ENCODE results near the gene TSEN15. TPM values are rescaled to one million over a fixed set of nuclear protein-coding genes. Genes with fewer than 3 reads are reported as not detected.

Gene TSEN15
- total RNA-seq (2014; rRNA removed; shearing (Covaris generic)) = 59.8 and 81.1 TPM in 2 replicates
- polyA plus RNA-seq (2015; cell fraction: cytosol; rRNA removed) = 105 and 111 TPM in 2 replicates
- 55.0 and 55.1 TPM in 2 replicates for polyA plus RNA-seq (2015; cell fraction: nucleus; rRNA removed)

DNA sequence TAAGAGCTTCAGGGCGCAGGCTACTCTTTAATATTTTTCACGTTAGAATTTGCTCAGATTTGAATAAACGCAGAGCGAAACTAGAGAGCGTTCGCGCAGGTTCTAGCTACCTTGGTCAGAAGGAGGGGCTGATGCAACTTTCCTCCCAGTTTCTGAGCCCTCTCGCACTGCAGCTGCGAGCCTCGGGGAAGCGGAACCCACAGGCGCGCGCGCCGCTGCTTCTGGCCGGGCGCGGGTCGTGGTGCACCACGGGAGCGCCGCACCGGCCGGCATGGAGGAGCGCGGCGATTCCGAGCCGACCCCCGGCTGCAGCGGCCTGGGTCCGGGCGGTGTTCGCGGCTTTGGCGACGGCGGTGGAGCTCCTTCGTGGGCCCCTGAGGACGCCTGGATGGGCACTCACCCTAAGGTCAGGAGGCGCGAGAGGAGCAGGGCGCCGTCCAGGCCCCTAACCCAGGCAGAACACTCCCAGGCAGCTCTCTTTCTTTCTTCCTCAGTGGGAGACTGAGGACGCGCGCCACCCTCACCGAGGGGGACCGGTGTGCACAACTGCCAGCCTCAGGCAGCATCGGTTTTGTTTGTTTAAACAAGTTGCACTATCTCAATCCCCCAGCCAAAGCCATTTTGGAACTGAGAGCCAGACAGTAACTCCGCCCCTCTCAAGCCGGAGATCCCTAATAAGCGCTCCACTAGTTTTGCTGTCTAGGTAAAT lies at the start of gene TSEN15:
Gene TSEN15, plus strand, starts transcription at position 246 of the 709 bp plus-strand sequence. Its CDS starts 26 bp downstream, at position 272.
- peak; percentile 80 for DNase-seq (ENCODE audit: low read depth)

DNA sequence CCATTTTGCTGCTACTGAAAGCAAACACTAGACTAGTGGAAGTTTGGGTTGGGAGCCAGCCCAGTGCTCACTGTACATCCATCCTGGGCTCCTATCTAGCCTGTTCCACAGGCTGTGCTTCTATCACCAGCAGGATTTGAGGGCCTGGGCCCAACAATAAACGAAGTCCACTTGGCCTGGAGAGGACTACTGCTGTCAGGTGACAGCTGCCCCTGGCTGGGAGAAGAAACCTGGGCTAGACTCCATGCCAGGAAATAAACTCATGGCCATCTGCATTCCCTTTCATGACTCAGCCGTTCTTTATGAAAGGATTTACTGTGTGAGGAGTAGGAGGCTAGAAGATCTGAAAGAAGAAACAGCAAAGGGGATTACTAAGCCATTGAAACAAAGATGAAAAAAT lies 49.5 kb upstream of the TSEN15 start:
- peak; percentile 97 for DNase-seq (ENCODE audit: low read depth)

DNA sequence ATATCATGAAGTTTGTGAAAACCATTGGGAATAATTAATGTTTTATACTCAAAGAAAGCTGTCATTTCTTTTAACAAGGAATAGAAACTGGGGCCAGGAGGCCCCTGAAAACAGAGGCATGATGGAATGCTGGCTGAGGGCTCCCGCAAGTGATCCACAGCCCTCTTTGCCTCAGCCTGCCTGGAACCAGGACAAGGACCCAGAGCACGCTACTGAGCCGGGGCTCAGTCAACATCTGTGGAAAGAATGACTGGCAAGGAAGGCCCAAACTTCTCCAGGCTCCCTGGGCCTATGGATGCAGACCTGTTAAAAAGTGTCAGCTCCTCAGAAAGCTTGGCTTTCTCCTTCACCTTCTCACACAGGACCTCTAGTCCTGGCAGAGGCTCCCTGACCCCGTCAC lies 46.6 kb upstream of the TSEN15 start:
- no peak for DNase-seq (ENCODE audit: low read depth)

DNA sequence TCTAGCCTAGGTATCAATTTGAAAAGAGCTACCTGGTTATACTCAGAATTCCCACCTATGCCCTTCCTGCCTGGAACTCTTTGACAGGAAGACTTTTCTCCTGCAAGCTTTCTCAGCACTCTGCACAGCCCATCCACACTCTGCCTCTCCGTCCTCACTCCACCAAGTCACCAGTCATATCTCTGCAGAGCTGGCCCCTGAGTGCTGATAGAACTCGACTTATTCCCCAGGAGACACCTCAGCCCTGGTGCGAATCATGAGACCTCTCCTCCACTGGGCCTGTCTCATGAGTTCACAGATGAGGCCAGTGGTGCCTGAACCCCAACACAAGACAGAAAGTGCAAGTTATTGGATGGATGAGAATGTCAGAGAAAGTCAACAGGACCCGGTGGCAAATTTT lies 46.0 kb upstream of the TSEN15 start:
- DNase-seq (ENCODE audit: low read depth) = no peak

DNA sequence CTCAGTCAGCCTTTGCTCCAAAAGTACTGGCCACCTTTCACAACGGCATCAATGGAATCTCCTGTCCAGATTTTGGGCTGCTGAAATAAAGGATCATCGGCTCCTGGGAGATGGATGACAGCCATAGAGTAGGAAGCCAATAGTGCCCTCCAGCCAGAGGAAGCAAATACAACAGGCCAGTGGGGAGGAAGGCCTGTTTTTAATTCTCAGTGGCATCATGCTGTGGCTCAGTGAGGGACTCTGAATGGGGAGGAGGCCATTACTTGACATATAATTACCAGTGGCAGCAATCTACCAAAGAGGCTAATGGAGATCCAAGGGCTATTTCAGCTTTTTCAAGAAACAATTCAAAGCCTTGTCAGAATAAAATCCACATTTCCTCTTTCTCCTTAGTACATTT lies 40.7 kb upstream of the TSEN15 start:
- DNase-seq (ENCODE audit: low read depth) = no peak

DNA sequence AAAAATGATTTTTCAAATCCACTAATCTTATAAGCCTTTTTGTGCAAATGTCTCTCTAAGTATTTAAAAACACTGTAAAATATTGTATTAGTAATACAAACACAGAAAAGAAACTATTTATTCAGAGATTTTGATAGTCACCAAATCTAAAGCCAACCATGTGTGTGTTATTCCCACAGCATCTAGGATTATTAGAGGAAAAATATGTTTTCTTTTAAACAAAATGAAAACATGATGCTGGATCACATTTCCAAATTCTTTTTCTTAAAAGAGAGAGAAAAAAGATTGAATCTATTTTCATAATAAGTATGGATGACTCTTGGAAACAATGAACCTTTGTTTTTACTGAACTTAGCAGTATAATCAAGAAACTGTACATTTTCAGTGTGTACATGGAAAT lies 39.3 kb upstream of the TSEN15 start:
- DNase-seq (ENCODE audit: low read depth) = no peak

DNA sequence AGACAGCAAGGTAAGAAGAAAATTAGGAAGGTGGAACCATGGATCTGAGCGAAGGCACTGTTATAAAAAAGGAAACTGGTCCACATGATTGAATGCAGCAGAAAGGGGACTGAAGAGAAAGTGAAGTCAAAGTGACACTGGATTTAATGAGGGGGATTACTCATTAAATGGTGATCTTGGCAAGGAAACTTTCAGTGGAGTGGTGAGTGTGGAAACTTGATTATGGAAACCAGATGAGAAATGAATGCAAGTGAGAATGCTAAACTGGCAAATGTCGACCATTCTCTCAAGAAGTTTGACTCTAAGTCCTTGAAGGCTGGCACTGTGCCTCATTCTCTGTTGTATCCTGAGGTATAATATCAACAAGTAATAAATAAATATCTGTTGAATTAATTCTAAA lies 37.3 kb upstream of the TSEN15 start:
- DNase-seq (ENCODE audit: low read depth) = no peak

DNA sequence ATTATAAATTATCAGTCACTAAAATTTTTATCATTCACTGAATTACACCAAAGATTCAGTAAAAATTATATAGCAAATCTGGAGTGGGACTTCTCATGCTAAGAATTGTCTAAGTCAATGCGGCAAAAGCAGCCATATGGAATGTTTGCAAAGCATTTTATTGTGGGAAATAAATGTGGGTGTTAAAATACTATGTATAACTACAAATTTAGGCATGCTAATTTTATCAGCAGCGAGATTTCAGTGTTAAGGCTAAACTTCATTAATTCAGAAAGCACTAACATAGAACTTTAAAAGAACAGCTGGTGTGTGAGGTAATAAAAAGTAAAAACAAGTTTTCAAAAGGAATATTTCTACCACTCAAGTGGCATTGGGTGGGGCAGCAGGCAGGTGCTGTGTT lies 35.4 kb upstream of the TSEN15 start:
- no peak for DNase-seq (ENCODE audit: low read depth)

DNA sequence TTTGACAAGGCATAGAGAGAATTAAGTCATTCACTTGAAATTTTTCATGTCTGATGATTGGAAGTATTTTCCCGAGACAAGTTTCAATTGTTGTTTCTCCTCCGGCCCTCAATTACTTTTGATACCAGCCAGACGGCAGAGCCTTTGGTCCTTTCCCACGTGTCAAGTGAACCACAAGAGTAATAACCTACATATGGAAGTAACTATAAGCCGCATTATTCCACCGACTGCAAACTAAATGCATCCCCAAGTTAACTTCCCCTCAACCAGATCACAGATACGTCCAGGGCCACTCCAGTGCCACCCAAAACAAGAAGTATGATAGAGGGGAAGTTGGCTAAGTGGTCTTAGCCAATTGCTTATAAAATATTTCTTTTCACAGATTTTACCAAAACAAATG lies 34.2 kb upstream of the TSEN15 start:
- no peak for DNase-seq (ENCODE audit: low read depth)

DNA sequence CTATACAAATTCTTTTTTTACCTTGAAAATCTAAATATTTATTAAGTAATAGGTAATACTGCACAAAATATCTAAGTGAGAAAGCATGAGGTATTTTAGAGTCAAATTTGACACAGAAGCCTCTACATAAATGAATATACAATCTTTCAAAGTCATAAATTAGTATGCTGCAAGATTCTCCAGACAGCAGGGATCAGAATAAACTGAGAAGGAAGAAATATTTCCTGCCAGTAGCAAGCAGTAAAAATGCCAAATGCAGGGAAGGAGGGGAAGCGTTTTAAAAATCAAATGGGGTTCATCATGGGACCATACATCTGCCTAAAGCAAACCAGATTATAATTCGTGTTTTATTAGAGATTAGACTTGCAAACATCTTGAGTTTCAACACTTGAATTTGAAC lies 32.9 kb upstream of the TSEN15 start:
- DNase-seq (ENCODE audit: low read depth) = no peak

DNA sequence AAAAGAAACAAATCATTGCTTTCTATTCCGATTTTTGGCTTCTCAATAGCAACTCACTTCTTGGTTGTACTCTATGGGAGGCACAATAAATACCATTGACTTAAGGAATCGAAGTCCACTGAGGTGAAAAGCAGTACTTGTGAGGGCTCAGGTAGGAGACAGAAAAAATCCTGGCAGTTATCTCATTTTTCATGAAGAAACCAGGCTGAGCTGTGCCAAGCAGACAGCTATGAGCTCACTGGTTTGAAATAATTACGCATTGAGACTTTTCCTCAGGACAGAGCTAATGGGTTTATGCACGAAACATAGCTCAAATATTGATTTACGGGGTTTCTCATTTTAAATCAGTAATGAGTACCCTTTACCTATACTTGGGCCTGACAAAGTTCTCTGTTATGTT lies 32.5 kb upstream of the TSEN15 start:
- no peak for DNase-seq (ENCODE audit: low read depth)

DNA sequence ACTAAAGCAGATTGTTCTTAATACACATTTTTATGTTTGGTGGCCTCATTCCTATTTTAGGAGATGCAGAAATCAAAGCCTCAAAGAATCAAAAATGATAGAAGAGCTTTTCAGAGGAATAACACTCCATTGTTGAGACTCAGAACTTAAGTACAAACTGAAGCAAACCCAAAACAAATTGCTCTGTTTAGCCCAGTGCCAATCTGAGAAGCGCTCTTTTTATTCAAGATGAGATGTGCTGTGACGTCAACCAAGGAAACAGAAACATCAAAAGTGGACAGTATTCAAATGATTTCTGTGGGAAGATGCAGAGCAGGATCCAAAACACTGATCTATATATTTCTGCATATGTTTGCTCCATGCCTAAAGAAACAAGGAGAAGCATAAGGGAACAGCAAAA lies 32.0 kb upstream of the TSEN15 start:
- no peak for DNase-seq (ENCODE audit: low read depth)

DNA sequence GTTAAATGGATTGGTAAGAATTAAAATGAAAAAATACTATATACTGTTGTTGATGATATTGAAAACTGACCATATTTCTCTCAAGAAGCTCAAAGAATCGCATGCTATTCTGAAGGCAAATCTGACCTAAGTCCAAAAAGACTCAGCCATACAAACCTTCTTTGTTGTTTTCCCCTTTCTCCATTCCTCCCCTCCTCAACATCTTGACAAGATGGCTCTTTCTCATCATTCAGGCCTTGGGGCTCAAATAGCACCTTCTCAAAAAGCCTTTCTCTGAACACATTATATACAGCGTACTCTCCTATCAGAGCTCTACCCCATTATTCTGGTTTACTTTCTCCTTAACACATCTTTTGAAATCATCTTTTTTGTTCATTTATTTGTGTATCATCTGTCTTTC lies 31.2 kb upstream of the TSEN15 start:
- DNase-seq (ENCODE audit: low read depth) = no peak

DNA sequence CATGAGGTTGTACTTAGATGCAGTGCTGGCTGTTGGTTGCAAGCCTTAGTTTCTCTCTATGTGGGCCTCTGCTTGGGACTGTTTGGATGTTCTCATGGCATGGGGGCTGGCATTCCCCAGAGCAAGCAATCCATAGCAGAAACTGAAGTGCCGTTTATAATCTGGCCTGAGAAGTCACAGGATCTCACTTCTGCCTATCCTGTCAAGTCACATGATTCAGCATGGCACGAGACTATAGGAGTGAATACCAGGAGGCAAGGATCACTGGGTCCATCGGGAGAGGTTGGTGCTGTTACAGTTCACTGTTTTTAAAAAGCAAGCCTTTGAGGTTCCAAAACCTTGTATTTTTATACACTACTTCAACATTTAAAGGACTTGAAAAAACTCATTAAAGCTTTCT lies 30.7 kb upstream of the TSEN15 start:
- DNase-seq (ENCODE audit: low read depth) = no peak

DNA sequence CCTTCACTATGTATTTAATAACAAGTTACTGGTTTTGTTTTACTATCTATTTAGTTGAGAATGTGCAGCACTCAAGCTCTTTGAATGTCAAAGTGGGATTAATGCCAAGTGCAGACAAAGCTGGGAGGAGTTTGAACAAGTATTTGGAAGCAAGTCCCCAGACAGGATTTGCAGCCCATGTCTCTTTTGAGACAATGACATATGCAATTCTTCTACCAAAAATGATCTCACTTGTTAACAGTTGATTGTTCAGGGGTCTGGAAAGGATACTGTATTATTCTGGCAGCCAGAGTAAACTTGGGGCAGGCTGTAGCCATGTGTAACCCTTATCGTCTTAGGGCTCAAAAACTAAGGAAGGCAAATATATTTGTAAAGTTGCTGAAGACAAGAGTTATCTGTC lies 29.8 kb upstream of the TSEN15 start:
- no peak for DNase-seq (ENCODE audit: low read depth)

DNA sequence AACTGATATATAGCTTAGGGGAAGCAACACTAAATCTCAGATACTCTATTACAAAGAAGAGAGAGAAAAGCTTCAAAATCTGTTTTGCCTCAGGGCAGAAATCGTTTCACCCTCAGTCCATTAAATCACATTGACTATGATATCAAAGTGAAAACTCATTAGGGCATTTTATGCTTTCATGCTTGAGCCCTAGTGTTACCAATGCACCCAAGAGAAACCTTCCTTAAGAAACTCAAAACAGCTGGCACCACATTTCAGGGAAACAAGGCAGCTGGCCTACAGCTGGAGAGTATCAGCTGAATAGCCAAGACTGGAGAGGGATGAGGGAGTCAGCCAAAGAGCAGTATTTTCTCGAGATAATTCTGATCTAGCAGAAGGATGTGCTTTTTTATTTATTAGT lies 28.9 kb upstream of the TSEN15 start:
- no peak for DNase-seq (ENCODE audit: low read depth)

DNA sequence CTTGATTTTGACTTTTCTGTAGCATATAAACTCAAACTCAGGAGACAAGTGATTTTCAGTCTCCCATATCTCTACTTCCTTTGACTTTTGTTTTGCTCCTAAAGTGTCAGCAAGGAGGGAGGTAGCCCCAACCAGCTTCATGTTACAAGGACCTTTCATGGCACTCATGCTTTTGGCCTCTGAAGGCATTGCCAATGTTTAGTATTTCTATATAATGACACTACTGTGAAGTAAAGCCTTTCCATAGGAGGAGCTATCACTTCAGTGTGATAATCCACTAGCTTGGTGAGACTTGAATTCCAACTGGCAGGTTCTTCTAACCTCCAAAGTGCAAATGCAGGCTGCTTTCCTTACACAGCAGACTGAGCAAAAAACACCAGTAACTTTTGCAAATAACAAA lies 28.4 kb upstream of the TSEN15 start:
- DNase-seq (ENCODE audit: low read depth) = no peak

DNA sequence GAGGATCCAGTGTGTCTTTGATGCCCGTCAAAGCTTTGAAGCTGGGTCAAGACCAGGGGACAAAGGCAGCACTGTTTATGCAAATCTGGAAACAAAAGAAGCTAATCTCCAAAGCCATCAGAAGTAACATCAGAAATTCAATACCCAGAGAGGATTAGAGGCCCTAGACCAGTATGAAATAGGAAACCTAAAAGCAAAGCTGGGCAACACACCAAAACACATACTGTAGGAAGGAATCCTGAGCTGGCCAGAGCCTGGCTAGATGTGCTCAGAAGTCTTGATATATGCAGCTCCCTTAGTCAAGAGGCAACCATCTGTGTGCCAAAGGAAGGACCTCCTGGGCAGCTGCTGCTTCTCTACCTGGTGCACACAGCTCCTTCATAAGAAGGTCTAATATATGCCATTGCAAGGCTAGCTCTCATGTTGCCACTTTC lies 26.3 kb upstream of the TSEN15 start:
- DNase-seq (ENCODE audit: low read depth) = peak; percentile 81

DNA sequence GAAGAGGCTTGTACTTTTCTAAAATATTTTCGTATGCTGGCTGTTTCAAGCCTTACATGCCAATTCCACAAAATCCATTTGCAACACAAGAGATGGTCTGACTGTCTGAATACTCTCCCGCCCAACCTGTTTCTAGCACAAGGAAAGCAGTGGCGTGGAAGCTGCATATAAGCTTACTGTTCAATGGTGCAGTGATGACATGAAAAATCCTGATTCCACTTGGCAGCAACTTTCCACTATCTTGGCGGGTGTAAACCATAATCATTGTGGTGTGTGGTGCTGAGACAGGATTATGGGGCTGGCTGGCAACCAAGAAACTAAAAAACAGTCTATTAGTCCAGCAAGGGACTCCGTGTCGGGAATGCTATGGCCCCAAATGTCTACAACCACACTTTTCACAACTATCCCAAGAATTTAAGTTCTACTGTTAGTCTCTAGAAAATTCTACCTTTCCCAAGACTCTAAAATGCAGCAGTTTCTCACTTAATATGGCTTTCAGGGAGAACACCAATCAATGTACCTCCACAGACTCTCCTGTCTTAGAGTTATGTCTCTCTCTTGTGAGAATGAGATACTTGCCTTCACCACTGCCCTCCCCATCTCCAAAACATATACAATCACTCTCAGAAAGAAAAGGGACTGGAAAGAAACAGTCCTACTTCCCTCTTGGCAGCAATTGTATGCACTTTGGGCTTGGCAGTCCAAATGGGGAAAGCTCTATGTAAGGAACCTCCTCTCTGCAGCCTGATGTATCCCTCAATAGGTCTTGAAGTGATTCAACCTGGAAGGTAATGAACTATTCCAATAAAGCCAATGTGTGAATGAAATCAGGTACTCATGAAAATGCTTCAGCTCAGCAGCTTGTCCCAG lies 23.5 kb upstream of the TSEN15 start:
- DNase-seq (ENCODE audit: low read depth) = no peak

DNA sequence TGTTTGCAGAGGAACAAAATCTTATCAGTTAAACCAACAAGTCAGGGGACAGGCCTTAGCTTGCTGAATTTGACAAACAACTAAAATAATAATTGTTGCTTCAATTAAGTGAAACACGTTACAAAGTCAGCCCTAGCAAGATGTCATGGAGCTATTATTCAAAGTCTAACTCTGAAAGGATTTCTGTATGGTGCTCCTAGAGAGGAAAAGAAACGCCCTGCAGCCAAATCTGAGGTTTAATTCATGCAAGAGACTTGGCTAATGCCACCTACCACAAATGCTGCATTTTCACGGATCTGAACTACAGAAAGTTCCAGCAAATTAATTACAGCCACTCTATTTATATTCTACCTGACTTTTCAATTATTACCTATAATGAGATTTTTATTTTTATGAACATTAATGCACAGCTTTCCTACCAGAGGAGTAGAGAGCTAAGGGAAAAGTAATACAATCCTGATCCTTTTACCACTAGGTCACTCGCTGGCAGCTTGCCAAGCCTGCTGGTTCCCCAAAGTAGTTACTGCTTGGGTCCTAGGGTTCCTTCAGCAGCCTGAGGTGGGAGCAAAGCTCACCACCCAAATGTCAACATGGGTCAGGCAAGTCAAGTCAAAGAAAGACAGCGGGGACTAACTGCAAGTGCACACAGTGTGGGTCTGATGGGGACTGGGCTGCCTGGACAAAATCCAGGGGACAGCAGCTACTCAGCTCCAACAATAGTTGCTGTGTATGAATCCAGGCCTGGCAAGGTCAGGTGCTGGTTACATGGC lies 22.5 kb upstream of the TSEN15 start:
- DNase-seq (ENCODE audit: low read depth) = no peak

DNA sequence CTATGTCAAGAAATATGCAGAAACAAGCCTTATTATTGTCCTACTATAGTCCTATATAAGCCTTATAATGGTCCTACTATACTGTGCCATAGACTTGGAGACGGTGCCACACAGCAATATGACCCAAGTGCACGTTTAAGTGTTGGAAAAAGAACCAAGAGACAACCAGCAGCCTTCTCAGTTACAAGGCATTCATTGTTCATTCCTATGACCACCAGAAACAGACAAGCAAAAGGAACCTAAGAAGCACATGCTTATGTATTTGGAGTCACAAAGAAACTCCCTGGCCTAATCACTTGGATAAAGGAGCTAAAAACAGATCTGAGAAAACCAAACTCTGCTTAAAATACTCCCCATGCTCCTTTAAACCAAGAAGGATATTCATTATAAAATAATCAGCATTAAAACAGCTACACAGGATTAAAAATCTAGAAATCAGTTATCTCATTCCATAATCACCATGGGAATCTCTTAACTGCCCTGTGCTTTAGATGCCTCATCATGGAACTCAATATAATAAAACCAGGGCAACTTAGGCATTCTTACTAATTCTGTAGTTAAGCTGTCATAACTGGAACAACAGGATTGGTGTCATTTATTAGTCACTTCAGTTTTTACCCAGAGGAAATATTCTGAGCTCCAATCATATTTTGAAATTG lies 21.0 kb upstream of the TSEN15 start:
- DNase-seq (ENCODE audit: low read depth) = no peak
